Measurements from ENCODE around the gene CYP24A1.

Gene CYP24A1

DNA sequence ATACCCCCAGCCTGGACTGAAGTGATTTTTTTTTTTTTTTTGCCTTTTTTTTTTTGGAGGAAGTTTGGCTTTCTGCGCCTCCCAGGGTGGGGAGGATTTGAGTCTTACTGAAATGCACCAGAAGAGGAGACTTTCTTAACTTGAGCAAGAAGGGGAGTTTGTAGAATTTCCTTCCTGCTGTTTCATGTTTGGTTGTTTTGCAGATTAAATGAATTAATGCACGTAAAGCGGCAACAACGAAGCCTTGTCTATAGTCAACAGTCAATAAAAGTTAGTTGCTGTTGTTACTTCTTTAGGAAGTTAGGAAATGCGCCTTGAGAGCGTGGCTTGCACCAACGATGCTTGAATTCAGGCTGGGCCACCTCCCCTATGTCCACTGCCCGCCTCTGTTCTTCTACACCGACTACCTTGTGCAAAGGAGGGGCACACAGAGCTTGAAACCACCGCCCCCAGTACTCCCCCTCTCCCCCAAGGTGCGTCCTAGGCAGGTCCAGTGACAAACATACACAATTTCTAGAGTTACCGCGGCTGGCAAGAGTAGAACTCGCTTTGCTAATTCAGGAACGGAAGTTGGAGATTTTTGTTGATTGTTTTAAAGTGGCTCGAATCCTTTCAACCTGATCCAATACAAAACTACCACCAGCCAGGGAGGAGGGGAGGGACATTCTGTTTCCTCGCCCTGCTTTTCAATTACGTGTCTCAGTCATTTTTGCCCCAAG, 830 bp upstream of the CYP24A1 start:
- H3K4me3 ChIP-seq (ENCODE audit: low read depth, low read length) = no peak overlapping the region
- TF ChIP-seq CTCF (IDR thresholded peaks at IDR 0.05; ENCODE audit: borderline replicate concordance, insufficient read depth, low read depth, low read length) = no peak

DNA sequence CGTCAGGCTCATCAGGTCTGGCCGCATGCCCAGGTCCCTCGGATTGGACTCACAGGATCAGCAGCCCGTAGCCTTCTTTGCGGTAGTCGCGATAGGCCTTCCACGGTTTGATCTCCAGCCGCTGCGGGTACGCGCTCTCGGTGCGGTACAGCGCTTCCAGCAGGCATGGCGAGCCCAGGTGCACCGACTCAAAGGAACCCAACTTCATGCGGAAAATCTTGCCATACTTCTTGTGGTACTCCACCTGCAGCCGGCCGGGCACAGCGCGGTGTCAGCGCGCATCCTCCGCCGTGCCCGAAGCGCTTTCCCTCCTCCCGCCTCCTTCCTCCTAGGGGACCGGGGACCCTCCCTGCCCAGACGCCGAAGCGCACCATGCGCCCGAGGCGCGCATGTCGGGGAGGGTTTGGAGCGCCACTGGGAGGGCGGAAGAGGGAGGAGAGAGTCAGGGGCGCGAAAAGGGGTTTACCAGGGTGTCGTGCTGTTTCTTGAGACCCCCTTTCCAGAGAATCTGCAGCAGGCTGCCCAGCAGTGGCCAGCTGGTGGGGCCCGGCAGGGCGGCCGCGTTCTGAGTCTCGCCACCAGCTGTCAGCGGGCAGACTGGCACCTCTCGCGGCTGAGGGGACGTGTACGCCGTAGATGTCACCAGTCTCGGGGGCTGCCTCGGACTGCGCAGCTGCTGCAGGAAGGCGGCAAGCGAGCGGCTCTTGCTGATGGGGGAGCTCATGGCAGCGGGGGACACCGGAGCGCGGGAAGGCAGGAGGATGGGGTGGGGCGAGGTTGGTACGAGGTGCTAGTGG, 732 bp downstream of the CYP24A1 start:
- TF ChIP-seq CTCF (IDR thresholded peaks at IDR 0.05; ENCODE audit: borderline replicate concordance, insufficient read depth, low read depth, low read length) = no peak
- no peak overlapping the region for H3K4me3 ChIP-seq (ENCODE audit: low read depth, low read length)

DNA sequence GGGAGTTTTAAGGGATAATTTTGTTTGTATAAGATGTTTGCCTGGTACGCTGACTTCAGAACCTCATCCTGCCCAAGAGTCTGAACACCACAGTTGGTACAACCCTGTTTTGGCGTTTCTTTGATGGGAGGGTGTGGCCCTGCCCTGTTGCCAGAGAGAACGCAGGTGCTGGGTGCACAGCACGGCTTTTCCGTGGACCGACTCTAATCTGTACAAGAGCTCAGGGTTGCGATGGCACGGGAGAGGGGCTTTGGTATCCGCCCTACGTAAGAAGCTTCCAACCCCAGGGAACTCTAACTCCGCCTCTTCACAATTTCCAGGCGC, 1.3 kb downstream of the CYP24A1 start:
- TF ChIP-seq CTCF (IDR thresholded peaks at IDR 0.05; ENCODE audit: borderline replicate concordance, insufficient read depth, low read depth, low read length) = no peak
- no peak overlapping the region for H3K4me3 ChIP-seq (ENCODE audit: low read depth, low read length)

- no peak for TF ChIP-seq CTCF (IDR thresholded peaks at IDR 0.05; ENCODE audit: borderline replicate concordance, insufficient read depth, low read depth, low read length)
- H3K4me3 ChIP-seq (ENCODE audit: low read depth, low read length) = no peak overlapping the region
Measured at GRCh38 chr20:54170963-54171362, 2.8 kb downstream of the CYP24A1 start.

GRCh38 chr20:54170026-54170471, 3.7 kb downstream of the CYP24A1 start:
- H3K4me3 ChIP-seq (ENCODE audit: low read depth, low read length) = no peak overlapping the region
- TF ChIP-seq CTCF (IDR thresholded peaks at IDR 0.05; ENCODE audit: borderline replicate concordance, insufficient read depth, low read depth, low read length) = no peak

DNA sequence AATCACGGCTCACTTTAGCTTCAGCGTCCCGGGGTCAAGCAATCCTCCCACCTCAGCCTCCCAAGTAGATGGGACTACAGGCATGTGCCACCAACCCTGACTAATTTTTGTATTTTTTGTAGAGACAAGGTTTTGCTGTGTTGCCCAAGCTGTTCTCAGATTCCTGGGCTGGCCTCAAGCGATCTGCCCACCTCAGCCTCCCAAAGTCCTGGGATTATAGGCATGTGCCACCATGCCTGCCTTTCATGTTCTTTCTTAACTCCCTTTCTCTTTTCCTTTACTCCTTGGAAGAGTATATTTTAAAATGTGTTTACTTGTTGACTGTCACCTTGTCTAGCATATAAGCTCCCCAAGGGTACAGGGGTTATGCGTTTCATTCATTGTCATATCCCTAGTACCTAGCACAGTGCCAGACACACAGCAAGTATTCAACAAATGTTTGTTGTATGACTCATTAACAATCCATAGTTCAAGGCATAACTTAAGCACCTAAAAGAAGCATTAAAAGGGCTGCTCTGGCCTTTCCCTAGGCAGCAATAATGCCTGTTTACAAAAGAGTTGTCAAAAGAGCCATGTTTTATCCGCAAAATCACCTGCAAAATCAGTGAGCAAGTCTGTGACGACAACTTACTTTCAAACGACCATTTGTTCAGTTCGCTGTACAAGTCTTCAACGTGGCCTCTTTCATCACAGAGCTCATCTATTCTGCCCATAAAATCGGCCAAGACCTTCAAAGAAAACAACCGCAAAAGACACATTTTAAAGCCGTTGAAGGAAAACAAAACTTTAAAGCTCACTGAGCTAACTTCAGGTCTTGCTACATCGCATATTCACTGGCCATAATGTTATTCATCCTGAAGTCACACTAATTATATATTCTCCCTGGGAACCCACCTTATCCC, 4.6 kb downstream of the CYP24A1 start:
- no peak for TF ChIP-seq CTCF (IDR thresholded peaks at IDR 0.05; ENCODE audit: borderline replicate concordance, insufficient read depth, low read depth, low read length)
- no peak overlapping the region for H3K4me3 ChIP-seq (ENCODE audit: low read depth, low read length)
